Liver (tissue), 2 donors: ENCODE data around the gene TPD52L2.

Experiments used
- CTCF ChIP-seq: fragments of 150-350 bp; IDR thresholded peaks from 2 replicates; pipeline ENCODE4 v1.5.1; 2017; ENCODE audit warnings: improper control_type of control experiment, low read depth, low read length; ENCODE audit not compliant: missing input control
- REST ChIP-seq: IDR thresholded peaks from 2 replicates; pipeline ENCODE4 v1.6.1; 2016; ENCODE audit warnings: antibody characterized with exemption, mild to moderate bottlenecking
- YY1 ChIP-seq: IDR thresholded peaks from 2 replicates; pipeline ENCODE4 v1.6.1; 2016; ENCODE audit warnings: antibody characterized with exemption, mild to moderate bottlenecking
- donor health status: healthy.

- no peak for TF ChIP-seq CTCF
- TF ChIP-seq YY1, result no peak
- TF ChIP-seq REST, result no peak
Measured at GRCh38 chr20:63878899-63879663, 14.0 kb downstream of the TPD52L2 start.
